CD4-positive, alpha-beta T cell treated with Interleukin-4 for 1 hour (primary cell): ENCODE measurements around the gene IPO4.
"Not testable (repeated sequence)": the region's sequence is repeated elsewhere in the genome, so short reads cannot be mapped to it uniquely, and the experiment has no call there.

Source experiments
- DNase-seq, 2 donors: peaks; one replicate each; pipeline ENCODE4 v3.0.0-alpha.2; 2020 to 2022

Gene IPO4

DNA sequence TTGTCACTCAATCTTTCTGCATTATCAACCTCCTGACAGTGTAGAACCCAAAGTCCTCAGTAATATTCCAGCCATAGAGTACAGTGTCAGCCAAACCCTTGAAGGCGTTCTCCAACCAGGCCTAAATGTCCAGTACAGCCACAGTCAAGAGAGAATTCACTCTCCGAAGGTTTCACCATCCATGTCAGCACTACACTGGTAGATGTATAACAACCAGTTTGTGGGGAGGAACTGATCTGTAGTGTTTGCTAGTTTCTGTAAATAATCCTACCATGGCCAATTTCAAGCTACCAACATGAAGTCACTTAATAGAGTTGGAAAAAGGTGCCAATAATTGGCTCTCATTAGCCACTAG is 27.7 kb upstream of the IPO4 start:
- no peak for DNase-seq

DNA sequence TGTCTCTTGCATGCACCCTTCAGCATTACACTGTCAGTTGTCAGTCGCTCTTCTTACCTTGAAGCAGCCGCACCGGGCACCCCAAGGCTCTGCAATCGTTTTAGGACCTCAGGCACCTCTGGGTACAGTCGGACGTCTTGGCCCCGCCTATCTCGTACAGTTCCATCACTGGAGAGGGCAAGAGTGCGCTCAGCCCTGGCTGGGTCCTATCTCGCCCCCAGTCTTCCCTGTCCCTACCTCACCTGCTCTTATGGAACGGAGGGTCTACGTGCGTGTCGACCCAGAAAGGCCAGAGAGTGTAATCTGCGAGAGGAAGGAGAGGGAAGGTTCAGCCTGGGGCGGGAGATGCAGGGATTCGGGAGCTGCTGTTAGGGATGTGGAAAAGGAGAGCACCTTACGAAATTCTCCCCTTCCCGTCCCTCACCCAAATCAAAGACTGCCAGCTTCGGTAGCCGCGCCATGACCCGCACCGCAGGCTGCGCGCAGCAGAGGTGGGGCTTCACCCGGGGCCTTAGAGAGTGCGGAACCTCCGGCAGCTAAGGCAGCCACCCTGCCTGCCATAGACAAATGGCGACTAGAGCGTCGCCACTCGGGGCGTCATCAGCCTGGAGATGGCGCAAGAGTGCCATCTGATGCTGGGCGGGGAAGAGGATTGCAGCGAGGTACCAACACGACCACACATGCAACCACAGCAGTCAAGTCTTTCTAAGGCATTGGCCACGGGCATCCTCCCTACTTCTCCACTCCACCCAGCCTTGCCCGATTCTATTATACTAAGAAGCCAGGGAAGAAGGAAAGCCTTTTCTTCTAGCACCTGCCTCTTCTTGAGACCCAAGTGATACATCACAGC is 27.1 kb upstream of the IPO4 start, which contains the start of gene MDP1:
MDP1 (minus strand) TSS at position 572 of the 850 bp plus-strand sequence; CDS start at position 461, 111 bp downstream.
- peak; percentile 92 for DNase-seq

DNA sequence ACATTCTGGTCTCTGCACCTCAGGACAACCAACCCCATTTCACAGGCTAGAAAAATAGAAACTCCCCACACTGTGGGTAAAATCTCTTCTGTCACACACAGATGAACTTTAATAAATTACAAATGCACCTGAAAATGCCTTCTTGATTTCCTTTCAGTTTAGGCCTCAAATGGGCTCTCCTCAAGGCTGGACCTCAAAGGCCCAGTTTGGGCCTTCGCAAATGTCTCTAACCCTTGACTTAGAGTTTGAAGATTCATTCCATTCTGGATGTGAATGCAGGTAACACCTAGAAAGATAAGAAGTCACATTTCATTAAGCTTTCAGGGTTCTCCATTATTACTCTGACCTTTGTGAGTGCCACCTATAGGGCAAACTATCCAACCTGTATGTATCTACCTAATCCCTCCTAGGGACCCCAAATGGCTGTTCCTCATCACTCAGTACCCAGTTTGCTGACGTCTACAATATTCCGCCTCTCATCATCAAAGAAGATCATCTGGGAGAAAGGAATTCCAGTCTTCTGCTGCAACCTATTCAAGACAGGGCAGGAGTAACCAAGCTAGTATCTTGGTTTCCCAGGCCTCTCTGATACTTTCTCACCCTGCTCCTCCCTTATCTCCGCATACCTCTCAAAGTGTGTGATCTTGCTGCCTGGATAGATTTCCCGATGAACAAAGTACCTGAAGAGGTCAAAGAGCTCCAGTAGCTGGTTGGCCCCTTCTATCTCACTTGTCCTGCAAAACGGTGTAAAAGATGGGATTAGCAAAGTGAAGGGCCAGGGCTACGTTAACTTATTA is 25.4 kb upstream of the IPO4 start:
- DNase-seq, result no peak

DNA sequence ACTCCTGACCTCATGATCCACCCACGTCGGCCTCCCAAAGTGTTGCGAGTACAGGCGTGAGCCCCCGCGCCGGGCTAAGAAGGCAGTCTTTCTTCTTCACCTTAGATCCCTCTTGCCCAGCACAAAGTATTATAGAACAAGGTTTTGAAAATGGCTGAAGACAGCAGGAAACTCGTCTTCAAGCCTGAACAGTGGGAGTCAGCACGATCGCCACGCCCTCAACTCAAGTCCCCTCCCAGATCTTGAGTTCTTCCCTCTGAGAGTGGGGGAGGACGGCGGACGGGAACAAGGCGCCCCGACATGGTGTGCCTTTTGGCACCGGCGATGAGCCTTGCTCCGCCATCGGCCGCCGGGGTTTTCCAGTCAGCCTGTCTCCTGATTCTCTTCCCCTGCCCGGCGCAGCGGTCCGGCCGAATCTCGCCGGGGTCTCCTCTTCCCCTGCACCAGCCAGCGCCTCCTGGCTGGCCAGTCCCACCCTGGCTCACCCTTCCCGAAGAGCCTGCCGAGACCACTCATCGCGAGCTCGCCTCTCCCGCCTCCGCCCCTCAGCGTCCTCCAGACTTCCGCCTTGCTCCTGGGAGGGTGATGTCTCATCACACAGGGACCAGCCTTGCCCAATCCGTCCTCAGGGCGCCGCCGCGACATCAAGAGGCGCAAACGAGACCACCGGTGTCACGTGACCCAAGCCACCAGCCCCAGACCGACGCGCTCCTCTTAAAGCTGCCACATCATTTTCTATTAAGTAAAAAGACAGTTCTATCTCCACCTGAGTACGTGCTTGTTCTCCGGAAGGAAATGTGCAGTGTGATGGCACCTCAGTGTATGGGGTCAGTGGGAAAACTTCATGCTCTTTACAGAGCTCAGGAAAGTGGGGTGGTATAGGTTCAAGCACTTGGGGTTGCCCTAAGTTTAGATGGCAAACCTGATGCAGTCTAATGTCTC is 24.6 kb upstream of the IPO4 start, which contains the start of gene CHMP4A:
CHMP4A (minus strand) TSS at position 565 of the 942 bp plus-strand sequence; CDS start at position 516, 49 bp downstream.
- peak; percentile 97 to 98 for DNase-seq

DNA sequence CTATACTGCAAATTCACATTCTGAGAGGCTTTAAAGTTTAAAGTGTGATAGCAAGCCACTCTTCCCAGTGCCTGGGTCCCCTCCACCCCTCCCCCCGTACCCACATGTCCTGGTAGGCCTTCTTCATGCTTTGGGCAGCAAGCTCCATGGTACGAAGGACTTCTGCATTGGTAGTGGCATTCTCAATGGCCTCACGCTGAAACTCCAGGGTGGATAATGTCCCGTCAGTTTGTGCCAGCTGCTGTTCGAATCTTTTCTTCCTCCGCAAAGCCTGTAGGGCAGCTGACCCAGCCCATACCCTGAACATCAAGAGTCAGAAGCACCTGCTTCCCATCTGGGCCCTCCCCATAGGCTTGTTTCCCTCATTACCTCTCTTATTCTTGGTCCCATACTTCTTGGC is 22.7 kb upstream of the IPO4 start:
- no peak for DNase-seq

DNA sequence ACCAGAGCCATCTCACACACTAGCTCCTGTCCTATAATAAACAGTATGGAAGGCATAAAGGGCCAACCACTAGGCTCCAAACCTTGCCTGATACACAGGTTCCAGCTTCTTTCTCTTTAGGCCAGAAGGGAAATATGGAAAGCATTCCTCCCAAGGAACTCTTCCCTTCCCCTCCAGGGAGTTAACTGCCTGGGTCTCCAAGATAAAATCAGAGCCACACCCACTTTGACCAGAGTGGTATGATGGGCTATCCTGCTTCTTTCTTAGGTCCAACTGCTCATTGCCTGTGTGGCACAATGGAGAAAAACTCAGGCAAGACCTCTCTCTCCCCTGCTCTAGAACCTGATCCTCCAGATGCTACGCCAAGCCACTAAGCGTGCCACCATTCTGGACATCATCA is 19.0 kb upstream of the IPO4 start:
- DNase-seq, result no peak

DNA sequence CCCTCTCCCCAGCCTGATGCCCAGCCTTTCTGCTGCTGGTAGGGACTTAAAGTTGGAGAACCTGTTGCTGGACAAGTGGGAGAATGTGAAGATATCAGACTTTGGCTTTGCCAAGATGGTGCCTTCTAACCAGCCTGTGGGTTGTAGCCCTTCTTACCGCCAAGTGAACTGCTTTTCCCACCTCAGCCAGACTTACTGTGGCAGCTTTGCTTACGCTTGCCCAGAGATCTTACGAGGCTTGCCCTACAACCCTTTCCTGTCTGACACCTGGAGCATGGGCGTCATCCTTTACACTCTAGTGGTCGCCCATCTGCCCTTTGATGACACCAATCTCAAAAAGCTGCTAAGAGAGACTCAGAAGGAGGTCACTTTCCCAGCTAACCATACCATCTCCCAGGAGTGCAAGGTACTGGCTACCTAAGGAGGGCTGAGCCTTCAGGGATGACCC is 18.5 kb upstream of the IPO4 start:
- peak in 1 of 2 donors; percentile 37 for DNase-seq

DNA sequence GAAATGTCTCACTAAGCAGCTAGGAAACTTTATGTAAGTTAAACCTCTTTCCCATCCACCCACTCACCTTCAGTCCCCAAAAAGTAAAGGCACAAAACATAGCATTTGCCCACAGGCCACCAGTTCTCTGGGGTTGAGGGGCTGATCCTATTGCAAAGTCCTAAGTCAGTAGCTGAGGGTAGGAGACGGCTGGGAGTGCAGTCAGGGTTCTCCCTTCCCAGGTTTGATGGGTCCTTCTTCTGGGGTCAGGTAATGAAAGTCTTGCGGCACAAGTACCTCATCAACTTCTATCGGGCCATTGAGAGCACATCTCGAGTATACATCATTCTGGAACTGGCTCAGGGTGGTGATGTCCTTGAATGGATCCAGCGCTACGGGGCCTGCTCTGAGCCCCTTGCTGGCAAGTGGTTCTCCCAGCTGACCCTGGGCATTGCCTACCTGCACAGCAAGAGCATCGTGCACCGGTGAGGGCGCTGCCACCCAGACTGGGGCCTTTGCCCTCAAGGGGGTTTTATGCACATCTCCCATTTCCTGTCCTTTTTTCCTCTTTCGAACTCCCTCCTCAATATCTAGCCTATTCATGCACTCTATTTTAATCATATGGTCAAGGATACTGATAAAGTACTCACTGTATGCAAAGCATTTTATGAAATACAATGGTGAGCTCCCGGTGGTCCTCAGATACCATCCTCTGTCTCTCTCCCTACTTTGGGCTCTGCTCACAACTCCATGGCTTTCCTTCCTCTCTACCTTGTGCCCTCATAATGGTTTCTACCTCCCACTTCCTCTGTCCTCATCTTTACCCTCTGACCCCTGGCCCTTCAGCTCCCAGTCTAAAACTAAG is 17.9 kb upstream of the IPO4 start:
- DNase-seq, result no peak

DNA sequence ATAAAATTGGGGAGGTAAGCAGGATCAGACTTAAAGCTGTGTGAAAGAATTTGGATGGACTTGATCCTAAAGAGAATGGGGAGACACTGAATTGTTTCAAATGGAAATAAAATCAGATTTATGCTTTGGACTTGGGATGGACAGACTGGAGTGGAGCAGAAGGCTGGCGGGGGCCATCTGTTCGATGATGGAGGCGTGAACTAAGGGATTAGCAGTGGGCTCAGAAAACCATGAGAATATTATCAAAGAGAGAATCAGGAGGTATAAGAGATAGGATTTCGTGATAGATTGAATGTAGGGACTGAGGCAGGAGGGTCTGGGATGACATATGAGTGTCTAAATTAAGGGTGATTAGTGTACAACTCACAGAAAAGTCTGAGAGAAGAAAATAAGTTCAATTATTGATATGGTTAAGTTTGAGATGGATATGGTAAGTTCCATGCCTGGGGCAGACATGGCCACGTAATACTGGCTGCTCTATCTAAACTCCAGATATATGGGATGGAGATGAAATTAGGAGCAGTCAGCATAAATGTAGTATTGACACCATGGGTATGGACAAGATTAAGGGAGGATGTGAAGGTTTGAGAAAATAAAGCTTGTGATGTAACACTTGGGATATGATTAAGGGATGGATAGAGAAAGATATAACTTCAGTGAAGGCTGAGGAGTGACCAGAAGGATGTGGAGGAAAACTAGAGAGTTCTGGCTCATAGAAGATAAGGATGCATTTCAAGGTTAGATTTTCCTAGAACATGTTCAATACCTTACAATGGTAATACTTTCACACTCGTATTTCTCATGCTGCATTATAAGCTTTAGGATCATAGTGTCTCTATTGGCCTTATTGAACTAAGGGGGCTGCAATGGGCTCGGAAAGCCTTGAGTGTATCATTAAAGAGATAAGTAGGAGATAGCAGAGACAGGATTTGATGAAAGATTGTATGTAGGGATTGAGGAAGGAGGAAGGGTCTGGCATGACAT is 15.8 kb upstream of the IPO4 start:
- no peak for DNase-seq

DNA sequence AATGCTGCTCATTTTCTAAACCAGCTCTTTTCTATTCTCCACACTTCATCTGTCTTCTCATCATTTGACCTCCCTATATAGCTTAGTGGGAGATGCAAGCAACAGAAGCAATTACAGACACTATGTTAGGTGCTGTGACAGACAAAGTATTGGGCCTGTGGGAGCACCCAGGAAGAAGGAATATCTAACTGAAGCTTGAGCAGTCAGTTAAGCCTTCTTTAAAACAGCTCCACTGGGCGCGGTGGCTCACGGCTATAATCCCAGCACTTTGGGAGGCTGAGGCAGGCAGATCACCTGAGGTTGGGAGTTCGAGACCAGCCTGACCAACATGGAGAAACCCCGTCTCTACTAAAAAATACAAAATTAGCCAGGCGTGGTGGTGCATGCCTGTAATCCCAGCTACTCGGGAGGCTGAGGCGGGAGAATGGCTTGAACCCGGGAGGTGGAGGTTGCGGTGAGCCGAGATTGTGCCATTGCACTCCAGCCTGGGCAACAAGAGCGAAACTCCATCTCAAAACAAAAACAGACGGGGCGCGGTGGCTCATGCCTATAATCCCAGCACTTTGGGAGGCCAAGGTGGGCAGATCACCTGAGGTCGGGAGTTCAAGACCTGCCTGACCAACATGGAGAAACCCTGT is 14.8 kb upstream of the IPO4 start:
- DNase-seq, result not testable (repeated sequence)

DNA sequence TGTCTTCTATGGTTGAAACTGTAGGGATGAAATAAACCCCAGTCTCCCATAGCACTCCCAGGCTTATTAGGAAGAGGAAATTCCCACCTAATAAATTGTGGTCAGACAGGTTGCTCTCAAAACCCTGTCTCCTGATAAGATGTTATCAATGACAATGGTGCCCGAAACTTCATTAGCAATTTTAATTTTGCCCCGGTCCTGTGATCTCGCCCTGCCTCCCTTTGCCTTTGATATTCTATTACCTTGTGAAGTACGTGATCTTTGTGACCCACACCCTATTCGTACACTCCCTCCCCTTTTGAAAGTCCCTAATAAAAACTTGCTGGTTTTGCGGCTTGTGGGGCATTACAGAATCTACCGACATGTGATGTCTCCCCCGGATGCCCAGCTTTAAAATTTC is 13.9 kb upstream of the IPO4 start:
- DNase-seq, result not testable (repeated sequence)

DNA sequence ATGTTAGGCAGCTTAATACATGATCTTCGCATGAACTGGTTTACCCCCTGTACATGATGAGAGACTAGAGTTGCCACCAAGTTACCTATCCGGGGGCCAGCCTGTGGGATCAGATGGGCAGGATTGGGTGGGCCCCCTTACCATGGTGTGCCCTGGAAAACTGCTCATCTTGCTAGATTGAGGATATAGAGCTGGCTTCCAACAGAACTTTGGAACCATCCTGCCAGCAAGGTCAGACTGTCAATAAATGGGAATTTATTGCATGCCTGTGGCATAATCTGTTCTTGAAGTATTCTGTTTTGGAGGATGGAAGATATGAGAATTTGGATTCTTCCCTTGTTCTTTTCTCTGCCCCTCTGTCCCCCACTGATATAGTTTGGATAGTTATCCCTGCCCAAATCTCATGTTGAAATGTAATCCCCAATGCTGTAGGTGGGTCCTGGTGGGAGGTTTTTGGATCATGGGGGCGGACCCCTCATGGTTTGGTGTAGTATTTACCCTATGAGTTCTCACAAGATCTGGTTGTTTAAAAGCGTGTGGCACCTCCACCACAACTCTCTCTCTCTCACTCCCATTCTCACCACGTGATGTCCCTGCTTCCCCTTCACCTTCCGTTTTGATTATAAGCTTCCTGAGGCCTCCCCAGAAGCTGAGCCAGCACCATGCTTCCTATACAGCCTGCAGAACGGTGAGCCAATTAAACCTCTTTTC is 10.4 kb upstream of the IPO4 start:
- DNase-seq, result no peak

DNA sequence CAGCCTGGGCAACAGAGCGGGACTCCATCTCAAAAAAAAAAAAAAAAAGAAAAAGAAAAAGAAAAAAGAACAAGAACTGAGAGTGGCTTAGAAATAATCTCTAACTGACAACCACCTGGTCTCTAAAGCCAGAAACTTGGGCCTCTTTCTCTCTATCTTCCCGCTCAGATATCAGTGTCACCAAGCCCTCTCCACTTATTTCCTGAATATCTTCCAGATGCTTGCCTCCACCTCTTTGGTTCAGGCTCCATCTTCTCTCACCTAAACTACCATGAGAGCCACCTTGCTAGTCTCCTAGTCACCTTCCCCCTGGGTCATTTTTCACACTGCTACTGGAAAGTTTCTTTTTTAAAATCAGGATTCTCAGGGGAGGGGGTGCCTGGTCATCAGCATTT is 8.4 kb upstream of the IPO4 start:
- no peak for DNase-seq

DNA sequence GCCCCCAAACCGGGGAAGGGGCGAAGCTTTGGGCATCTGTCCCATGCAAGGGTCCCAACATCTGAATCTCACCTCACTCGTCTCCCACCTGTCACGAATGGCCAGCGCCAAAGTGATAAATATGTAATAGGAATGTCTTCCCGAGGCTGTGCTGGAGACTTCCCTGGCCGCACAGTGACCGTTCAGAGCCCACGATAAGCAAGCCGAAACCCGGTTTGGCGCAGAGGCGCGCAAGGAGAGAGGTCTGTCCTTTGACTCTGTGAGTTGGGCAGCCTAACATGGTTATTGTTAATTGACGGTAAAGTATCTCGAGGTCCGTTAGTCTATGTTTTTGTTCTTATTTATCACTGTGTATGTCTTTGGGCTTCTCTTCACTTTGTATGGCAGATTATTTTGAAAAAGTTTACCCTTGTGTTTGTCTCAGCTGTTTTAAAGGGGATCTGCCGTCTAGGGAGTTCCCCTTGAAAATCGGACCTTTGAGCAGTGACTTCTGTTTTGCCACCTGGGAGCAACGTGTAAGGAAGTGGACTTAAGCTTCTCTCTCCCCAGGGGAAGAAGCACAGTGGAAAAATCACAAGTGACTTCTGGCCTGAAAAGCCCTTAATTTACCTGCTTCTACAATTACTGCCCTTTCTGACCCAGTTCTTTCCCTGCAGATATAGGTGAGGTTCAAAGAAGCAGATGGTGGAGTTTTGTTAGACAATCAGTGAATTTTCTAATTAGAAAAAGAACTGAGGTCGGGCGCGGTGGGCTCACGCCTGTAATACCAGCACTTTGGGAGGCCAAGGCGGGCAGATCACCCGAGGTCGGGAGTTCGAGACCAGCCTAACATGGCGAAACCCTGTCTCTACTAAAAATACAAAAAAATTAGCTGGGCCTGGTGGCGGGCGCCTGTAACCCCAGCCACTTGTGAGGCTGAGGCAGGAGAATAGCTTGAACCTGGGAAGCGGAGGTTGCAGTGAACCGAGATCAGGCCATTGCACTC is 7.7 kb upstream of the IPO4 start:
- no peak for DNase-seq

DNA sequence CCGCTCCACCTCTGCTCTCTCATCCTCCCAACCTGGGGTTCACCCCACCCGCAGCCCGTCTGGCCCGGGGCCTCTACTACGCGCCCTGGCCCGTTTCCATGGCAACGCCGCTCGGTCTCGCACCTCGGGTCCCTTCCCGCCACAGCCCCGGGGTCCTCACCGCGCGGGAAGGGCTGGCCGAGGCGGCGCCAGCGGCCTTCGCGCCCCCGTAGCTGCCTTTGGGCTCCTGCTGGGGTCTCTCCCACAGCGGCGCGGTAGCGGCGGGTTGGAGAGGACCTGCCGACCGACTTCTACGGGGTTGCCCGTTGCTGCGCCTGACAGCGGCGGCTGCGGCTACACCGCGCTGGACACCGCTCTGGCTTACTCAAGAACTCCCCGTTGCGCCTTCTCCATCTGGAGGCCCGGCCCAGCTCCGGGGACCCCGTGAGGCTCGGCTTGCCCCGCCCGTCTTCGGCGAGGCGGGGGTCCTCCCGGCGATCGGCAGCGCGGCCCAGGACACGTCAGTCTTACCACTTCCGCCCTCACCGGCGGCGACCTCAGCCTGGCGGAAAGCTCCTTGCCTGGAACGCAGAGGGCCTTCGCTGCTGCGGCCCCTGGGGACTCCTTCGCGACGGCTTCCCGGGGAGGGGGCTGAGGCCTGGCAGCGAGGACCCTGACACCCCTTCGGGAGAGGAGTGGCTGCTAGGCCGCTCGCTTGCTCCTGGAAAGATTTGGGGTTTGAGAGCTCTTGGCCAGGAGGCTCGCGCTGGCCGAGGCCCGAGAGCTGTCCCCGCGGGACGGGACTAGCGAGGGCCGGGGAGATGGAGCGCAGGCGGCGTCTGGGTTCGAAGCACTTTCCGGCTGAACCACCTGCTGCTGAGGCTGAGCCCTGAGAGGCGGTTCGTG is 6.8 kb upstream of the IPO4 start, which contains the start of gene TM9SF1:
TM9SF1 (minus strand) TSS at position 256 of the 885 bp plus-strand sequence. CDS start 422 bp downstream, outside the sequence.
- peak; percentile 92 to 93 for DNase-seq

DNA sequence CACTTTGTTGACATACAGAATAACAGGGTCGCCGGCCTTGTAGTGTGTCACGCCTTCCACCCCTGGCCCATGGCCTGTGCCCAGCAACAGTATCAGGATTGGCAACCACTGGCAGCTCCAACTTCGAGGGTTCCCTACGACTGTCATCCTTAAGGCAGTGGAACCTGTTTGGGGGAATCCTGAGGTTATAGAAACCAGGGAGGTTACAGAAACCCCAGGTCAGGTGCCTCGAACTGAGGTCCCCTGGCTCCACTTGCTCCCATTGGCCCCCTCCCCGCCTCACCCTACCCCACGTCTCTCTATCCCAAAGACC is 6.2 kb upstream of the IPO4 start:
- DNase-seq, result no peak
